ENCODE data around the gene SLC29A1. TPM values are rescaled to one million over a fixed set of nuclear protein-coding genes. Genes with fewer than 3 reads are reported as not detected.

Gene SLC29A1
- total and polyA plus RNA-seq, 9 of the 15 experiments (the other 6 are each of a cell fraction or from before 2014, with no cell fraction given): 18.9 to 170 (median 57.7) TPM

- TF ChIP-seq ZNF395 (CRISPR knock-in tag; IDR thresholded peaks at IDR 0.05) (peak; percentile 96), CREB1 (IDR thresholded peaks at IDR 0.05) (peak; percentile 57; the same call in 1 of the 2 replicates), CREB1 (CRISPR knock-in tag; IDR thresholded peaks at IDR 0.05) (0 out of 2 replicates have a peak, but pooled peaks have one; percentile 28), BRD9 (IDR thresholded peaks at IDR 0.05; ENCODE audit: low read depth, partially characterized antibody) (no peak), RBFOX2 (IDR thresholded peaks at IDR 0.05; ENCODE audit: low read depth, low read length) (peak; percentile 31; the same call in 1 of the 2 replicates), HDAC2 (IDR thresholded peaks at IDR 0.05) (peak; percentile 94), ATF7 (IDR thresholded peaks at IDR 0.05) (peak; percentile 66), HES1 (IDR thresholded peaks at IDR 0.05; ENCODE audit: low read depth) (peak; percentile 65; the same call in 1 of the 2 replicates), MTA2 (IDR thresholded peaks at IDR 0.05; ENCODE audit: low read depth) (peak; percentile 93), CCNT2 (IDR thresholded peaks at IDR 0.05; ENCODE audit: borderline replicate concordance, extremely low read depth, insufficient read length, low read depth, low read length) (peak; percentile 98), ZNF263 (CRISPR knock-in tag; IDR thresholded peaks at IDR 0.05; ENCODE audit: borderline replicate concordance) (peak; percentile 65; the same call in 1 of the 2 replicates), ZNF668 (CRISPR knock-in tag; IDR thresholded peaks at IDR 0.05) (0 out of 2 replicates have a peak, but pooled peaks have one; percentile 53), TGIF2 (CRISPR knock-in tag; IDR thresholded peaks at IDR 0.05) (no peak), ZNF639 (CRISPR knock-in tag; conservative IDR thresholded peaks at IDR 0.05 in 1 of 2, IDR thresholded peaks at IDR 0.05 in 1 of 2) (peak in 1 of 2 experiments; percentile 91; a peak in 2 of 4 replicates), RERE (CRISPR knock-in tag; IDR thresholded peaks at IDR 0.05; ENCODE audit: borderline replicate concordance) (0 out of 2 replicates have a peak, but pooled peaks have one; percentile 69), HNRNPL (IDR thresholded peaks at IDR 0.05; ENCODE audit: low read depth, low read length) (0 out of 2 replicates have a peak, but pooled peaks have one; percentile 54)
These were observed 2.4 kb downstream of the SLC29A1 start (continued) for GRCh38 chr6:44225579-44226325.
